Coronary artery (tissue), 2 donors: Measurements from ENCODE around the gene PXMP4.

Source experiments
- DNase-seq: peaks from one replicate; pipeline ENCODE4 v3.0.0-alpha.2; 2017; ENCODE audit warnings: low spot score
- H3K27ac ChIP-seq, 2 donors: fragments of 200-600 bp; sonication (generic); one replicate each; pipeline ENCODE4 v1.5.1; 2016 to 2019
- H3K4me3 ChIP-seq: fragments of 200-600 bp; sonication (generic); 2 replicates; pipeline ENCODE4 v1.5.1; 2016; ENCODE audit warnings: mild to moderate bottlenecking, moderate library complexity
- TF ChIP-seq, protein P1 (sequence below): fragments of 200-600 bp; sonication (generic); IDR thresholded peaks from one replicate; pipeline ENCODE4 v1.5.1; 2019; ENCODE audit warnings: antibody characterized with exemption

The PXMP4 gene

GRCh38 chr20:33662172-33662571 is 57.9 kb downstream of the PXMP4 start, which contains the start of gene C20orf144:
C20orf144 (plus strand) TSS chr20:33662327; CDS start chr20:33662346, 19 bp downstream.
- Histone ChIP-seq H3K4me3 (peak within 1 kb of the TSS; percentile 81), H3K27ac (peak within 1 kb of the TSS; percentile 88 to 95)
- no peak for DNase-seq
- TF ChIP-seq, protein P1, sequence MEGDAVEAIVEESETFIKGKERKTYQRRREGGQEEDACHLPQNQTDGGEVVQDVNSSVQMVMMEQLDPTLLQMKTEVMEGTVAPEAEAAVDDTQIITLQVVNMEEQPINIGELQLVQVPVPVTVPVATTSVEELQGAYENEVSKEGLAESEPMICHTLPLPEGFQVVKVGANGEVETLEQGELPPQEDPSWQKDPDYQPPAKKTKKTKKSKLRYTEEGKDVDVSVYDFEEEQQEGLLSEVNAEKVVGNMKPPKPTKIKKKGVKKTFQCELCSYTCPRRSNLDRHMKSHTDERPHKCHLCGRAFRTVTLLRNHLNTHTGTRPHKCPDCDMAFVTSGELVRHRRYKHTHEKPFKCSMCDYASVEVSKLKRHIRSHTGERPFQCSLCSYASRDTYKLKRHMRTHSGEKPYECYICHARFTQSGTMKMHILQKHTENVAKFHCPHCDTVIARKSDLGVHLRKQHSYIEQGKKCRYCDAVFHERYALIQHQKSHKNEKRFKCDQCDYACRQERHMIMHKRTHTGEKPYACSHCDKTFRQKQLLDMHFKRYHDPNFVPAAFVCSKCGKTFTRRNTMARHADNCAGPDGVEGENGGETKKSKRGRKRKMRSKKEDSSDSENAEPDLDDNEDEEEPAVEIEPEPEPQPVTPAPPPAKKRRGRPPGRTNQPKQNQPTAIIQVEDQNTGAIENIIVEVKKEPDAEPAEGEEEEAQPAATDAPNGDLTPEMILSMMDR = no peak

GRCh38 chr20:33660685-33661058 is 59.4 kb downstream of the PXMP4 start:
- DNase-seq = no peak
- Histone ChIP-seq H3K4me3 (no peak overlapping the region), H3K27ac (no peak overlapping the region)
- TF ChIP-seq, protein P1 = no peak

DNA sequence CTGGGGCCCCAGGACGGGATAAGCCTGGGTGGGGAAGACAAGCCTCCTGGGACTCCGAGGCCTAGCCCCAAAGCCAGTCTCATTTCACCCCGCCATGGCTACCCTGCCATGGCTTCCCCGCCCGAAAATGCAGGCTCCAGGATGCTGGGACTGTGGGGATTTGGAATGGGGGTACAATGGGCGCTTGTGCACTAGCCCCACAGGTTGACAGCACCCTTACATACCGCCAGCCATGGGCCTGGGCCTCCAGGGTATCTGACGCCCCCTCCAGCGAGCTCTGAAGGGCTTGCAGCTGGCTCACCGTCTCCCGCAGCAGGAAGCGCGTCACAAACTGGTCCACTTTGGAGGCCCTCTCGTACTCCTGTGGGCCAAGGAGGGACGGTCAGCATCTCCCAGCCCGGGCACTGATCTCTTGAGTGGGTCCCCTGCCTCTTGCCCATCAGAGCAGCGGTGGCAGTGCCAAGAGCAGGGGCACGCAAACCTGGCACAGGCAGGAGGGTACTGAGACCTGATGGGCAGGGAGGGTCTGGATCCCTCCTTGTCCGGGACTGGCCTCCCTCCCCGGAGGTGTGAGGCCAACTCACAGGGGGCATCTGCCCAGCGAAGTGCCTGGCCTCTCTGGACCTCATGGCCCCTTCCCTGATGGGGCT is 60.0 kb downstream of the PXMP4 start:
- TF ChIP-seq, protein P1 = no peak
- no peak overlapping the region for H3K27ac ChIP-seq
- no peak overlapping the region for H3K4me3 ChIP-seq
- no peak for DNase-seq

DNA sequence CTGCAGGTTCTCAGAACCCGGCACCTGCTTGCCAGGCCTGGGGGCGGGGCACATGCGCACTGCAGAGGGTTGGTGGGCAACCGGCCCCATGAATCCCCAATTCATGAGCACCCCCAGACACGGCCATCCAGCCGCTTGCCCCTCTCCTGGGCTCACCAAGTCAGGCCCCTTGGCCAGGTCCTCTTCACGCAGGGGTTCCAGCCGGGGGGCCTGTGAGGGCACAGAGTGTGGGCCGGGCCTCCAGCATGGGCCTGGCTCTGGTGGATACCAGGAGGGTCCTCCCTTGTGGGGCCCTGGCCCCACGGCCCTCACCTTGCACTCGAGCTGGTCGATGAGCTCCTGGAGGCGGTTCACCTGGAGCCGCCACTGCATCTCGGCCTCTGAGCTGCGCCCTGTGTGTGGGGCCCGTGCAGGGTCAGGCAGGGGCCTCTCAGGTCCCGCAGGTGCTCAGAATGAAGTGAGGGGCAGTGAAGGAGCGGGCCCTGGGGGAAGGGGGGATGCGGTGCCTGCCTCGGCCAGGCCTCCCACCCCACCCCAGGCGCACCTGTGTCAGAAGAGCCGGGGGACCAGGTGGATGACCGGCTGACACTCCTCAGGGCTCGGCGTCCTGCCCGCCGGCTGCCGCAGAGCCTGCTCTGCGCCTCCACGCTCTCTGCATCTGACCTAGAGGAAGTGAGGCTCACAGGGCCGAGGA is 60.6 kb downstream of the PXMP4 start:
- H3K27ac ChIP-seq = no peak overlapping the region
- H3K4me3 ChIP-seq = no peak overlapping the region
- TF ChIP-seq, protein P1 = no peak
- DNase-seq = no peak

DNA sequence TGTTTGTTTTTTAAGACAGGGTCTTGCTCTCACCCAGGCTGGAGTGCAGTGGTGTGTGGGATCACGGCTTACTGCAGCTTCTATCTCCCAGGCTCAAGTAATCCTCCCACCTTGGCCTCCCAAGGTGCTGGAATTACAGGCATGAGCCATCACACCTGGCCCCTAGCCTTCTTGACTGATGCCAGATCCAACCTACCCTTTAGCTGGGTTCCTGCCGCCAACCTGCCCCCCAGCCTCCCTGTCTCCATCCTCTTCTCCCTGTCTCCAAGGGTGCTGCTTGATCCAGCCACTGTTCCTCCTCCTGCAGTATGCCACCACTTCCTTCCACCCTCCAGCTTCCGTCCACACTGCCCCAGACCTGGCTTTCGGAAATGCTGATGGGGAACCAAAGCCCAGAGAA is 61.2 kb downstream of the PXMP4 start:
- TF ChIP-seq, protein P1 = no peak
- Histone ChIP-seq H3K4me3 (no peak overlapping the region), H3K27ac (no peak overlapping the region)
- no peak for DNase-seq

DNA sequence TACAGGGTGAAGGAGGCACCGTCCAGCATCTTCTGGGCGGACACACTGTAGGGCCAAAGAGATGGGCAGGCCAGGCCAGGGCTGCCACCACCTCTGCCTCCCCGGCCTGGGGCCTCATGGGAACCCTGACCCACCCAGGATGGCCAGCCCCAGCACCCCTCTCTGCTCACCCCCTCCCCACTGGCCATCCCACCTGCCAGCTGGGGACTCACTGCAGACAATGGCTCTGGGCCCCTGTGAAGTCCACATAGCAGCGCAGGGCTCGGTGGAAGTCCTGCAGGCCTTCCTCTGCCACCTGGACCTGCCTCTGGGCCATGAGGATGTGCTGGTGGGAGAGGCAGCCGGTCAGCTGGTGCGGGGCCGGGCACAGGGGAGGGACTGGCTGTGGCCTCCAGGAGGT is 61.6 kb downstream of the PXMP4 start:
- TF ChIP-seq, protein P1 = no peak
- DNase-seq = no peak
- Histone ChIP-seq H3K27ac (no peak overlapping the region), H3K4me3 (no peak overlapping the region)

DNA sequence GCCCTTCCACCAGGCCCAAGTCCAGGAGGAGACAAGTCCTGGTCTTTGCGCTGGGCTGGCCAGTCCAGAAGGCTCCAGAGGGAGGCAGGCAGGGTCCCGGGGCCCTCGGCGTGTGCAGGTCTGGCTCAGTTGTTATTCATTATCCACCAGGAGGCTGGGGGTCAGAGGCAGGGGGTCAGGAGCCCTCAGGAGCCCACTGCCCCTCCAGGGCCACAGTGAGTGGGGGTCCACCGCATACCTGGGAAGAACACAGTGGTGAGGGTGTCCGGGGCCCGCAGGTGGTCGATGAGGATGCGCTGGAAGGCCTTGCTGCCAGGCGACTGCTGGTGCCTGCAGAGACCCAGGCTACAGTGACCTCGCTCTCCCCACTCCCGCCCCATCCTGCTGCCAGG is 62.4 kb downstream of the PXMP4 start:
- no peak overlapping the region for H3K27ac ChIP-seq
- H3K4me3 ChIP-seq = no peak overlapping the region
- DNase-seq = no peak
- TF ChIP-seq, protein P1 = no peak
